GM18507 (cell line): ENCODE data around the gene ACSL4.
A peak's percentile ranks its signal among the peaks of the same experiment; 100 is the strongest.
"Not testable (repeated sequence)": the region's sequence is repeated elsewhere in the genome, so short reads cannot be mapped to it uniquely, and the experiment has no call there.

ENCODE experiments used
- DNase-seq: peaks from one replicate; pipeline ENCODE4 v3.0.0; 2011; ENCODE audit warnings: low read depth; ENCODE audit not compliant: insufficient read length; ENCODE audit errors: extremely low spot score
- FAIRE-seq: peaks from 2 replicates; lab custom pipeline; 2011; peaks lifted over from hg19 to GRCh38; lab: Jason Lieb, UNC

Gene ACSL4

GRCh38 chrX:109733613-109734083, 591 bp upstream of the ACSL4 start:
- FAIRE-seq, result no peak
- DNase-seq, result no peak

GRCh38 chrX:109732017-109732801, 848 bp downstream of the ACSL4 start:
- no peak for FAIRE-seq
- no peak for DNase-seq

- DNase-seq (no peak), FAIRE-seq (no peak)
Observed at GRCh38 chrX:109728173-109728535, 4.9 kb downstream of the ACSL4 start.

- FAIRE-seq, DNase-seq: not testable (repeated sequence)
Observed at GRCh38 chrX:109724971-109725370, 8.1 kb downstream of the ACSL4 start.

- DNase-seq, result no peak
- FAIRE-seq, result peak; percentile 78
Observed at GRCh38 chrX:109720947-109721346, 12.1 kb downstream of the ACSL4 start.

- FAIRE-seq (peak; percentile 60), DNase-seq (no peak)
Observed at GRCh38 chrX:109719264-109719663, 13.8 kb downstream of the ACSL4 start.

- FAIRE-seq, result no peak
- DNase-seq, result no peak
Observed at GRCh38 chrX:109716431-109717028, 16.5 kb downstream of the ACSL4 start.

GRCh38 chrX:109714340-109714958, 18.6 kb downstream of the ACSL4 start:
- FAIRE-seq (no peak), DNase-seq (no peak)

GRCh38 chrX:109710181-109710580, 22.9 kb downstream of the ACSL4 start:
- DNase-seq (no peak), FAIRE-seq (no peak)

- FAIRE-seq (peak; percentile 82), DNase-seq (no peak)
Observed at GRCh38 chrX:109709129-109709631, 23.9 kb downstream of the ACSL4 start.

- FAIRE-seq (no peak), DNase-seq (no peak)
Observed at GRCh38 chrX:109707720-109708119, 25.3 kb downstream of the ACSL4 start.

GRCh38 chrX:109707319-109707718, 25.7 kb downstream of the ACSL4 start:
- FAIRE-seq (peak; percentile 39), DNase-seq (no peak)

- DNase-seq (no peak), FAIRE-seq (peak; percentile 88)
Observed at GRCh38 chrX:109704563-109704962, 28.5 kb downstream of the ACSL4 start.

- DNase-seq (no peak), FAIRE-seq (no peak)
Observed at GRCh38 chrX:109697855-109698254, 35.2 kb downstream of the ACSL4 start.

- peak; percentile 74 for FAIRE-seq
Observed at GRCh38 chrX:109696146-109696740, 36.8 kb downstream of the ACSL4 start.

GRCh38 chrX:109695637-109696036, 37.4 kb downstream of the ACSL4 start:
- DNase-seq, result no peak
- FAIRE-seq, result no peak

More at GRCh38 chrX:109696146-109696740, 36.8 kb downstream of the ACSL4 start:
- no peak for DNase-seq

GRCh38 chrX:109691752-109692151, 41.3 kb downstream of the ACSL4 start:
- FAIRE-seq, result no peak
- DNase-seq, result no peak

GRCh38 chrX:109691277-109691676, 41.8 kb downstream of the ACSL4 start:
- DNase-seq (no peak), FAIRE-seq (no peak)

GRCh38 chrX:109687903-109688302, 45.2 kb downstream of the ACSL4 start:
- DNase-seq (no peak), FAIRE-seq (no peak)

- DNase-seq, result no peak
- FAIRE-seq, result peak; percentile 57
Observed at GRCh38 chrX:109685656-109686078, 47.4 kb downstream of the ACSL4 start.
